HG02798 (cell line): ENCODE results near the gene POLR2J.
"Not testable (repeated sequence)": the region's sequence is repeated elsewhere in the genome, so short reads cannot be mapped to it uniquely, and the experiment has no call there.

Source experiments
- ATAC-seq: cut with Tn5 transposase; IDR thresholded peaks from one replicate; pipeline ENCODE4 v1.9.1; 2021; ENCODE audit warnings: mild to moderate bottlenecking; ENCODE audit not compliant: unreplicated experiment, poor library complexity

Gene POLR2J

DNA sequence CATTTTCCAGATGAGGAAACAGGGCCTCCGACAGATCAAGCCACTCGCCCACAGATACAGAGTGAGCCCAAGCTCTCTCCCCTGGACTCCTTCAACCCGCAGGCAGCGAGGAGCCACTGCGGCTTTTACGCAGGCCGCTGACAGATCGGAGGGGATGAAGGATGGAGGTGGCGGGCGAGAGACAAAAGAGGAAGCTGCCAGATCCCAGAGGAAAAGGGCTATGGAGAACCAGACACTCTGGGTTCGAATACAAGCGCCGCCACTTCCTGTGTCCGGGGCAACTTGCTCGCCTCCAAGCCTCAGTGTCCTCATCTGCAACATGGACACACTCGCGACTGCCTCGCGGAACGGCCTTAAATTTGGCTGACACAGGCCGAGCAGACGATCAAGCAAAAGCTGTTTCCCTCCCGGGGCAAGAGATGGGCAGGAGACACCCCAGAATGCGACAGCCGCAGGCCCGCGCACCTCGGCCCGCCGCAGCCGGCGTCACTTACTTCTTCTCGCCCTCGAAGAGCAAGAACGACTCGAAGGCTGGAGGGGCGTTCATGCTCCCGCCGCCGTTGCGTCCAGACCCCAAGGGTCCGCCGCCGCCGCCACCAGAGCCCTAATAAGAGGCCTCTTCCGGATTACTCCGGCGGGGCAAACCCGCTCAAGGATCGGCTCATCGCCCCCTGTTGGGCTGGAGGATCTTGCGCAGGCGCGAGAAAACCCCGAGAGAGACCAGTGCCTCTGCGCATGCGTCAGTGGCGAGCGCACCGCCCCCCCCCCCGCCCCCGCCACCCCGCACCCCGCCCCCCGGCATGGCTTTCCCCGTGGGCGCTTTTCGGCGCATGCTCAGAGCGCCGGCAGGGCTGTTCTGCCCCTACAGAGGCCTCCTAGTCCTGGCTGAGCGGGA, at the start of gene POLR2J:
Gene POLR2J, minus strand, starts transcription at position 609 of the 895 bp plus-strand sequence. Its CDS starts 62 bp downstream, at position 547.
- ATAC-seq = peak; percentile 93

DNA sequence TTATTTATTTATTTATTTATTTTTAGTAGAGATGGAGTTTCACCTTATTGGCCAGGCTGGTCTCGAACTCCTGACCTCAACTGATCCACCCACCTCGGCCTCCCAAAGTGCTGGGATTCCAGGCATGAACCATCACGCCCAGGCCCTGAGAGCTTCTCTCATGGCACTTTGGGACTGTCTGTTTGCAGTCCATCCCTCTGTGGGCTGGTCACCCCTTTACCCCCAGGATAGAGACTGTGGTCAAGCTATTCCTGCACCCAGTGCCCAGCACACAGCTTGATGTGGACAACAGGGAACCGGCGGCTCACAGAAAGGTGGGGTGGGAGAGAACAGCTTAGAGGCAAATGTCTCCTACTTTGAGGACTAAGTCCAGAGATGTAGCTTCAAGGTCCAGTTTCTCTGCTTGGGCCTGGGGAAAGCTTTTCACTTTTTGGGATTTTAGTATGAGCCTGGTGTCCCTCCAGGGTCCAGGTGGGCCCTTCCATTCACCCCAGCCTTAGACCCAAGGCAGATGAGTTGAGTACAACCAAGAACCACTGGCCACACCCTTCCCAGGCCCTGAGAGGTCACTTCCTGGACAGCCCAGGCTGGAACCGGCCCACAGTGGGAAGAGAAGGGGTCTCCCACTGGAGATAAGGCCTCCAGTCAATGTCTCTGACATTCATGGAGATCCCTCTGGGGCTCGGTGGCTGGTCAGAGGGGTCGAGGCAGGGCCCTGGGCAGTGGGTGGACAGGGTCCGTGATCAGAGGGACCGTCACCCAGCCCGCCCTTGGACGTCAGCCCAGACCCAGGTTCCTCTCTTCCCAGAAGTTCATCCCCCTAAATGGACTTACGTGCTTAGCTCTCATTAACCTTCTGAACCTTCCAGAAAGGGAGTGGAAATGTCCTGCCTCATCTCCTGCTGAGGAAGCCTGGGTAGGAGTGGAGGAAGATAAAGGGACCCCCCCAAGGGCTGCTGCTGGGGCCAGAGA, 49.4 kb upstream of the POLR2J start:
- ATAC-seq = not testable (repeated sequence)

DNA sequence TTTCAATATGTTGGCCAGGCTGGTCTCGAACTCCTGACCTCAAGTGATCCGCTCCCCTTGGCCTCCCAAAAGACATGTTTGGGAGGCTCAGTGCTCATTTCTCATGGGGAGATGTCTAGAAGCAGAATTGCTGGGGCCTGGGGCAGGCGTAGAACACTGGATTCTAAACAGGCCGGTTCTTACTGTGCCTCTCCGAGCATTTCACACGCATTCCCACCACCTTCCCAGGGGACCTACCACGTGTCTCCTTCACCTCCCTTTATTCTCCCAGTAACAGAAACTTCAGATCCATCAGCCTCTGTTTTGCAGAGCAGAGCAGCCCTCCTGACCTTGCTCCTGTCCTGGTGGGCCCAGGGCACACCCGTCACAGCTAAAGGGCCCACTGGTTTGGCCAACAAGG, 48.5 kb upstream of the POLR2J start:
- not testable (repeated sequence) for ATAC-seq

DNA sequence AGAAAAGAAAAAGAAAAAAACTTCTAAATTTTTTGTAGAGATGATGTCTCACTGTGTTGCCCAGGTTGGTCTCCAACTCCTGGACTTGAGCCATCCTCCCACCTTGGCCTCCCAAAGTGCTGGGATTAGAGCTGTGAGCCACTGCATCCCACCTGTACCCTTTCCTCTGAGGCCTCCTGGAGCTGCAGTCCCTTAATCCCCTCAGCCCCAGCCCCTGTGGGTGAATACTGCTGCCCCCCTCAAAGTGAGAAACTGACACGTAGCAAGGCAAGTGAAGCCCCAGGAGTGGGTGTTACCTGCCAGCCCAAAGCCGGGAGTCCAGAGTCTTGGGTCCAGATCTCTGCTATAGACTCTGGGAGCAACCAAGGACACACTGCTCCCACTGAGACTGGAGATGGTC, 46.1 kb upstream of the POLR2J start:
- ATAC-seq = not testable (repeated sequence)

DNA sequence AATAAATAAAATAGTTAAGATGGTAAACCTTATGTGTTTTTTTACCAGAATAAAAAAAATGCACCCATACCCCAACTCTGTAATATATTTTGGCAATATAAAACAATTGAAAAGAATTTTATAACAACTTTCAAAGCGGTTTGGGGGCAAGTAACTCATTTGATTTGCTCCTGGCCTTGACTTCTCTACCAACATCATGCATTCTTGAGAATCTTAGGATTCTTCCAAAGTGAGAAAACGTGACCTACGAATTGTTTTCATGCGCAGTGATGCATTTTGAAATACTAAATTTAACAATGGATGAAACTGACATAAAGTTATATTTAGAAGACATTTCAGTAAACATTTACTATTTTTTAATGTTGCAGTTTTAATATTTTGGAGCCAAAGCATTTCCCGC, 42.1 kb upstream of the POLR2J start:
- not testable (repeated sequence) for ATAC-seq

DNA sequence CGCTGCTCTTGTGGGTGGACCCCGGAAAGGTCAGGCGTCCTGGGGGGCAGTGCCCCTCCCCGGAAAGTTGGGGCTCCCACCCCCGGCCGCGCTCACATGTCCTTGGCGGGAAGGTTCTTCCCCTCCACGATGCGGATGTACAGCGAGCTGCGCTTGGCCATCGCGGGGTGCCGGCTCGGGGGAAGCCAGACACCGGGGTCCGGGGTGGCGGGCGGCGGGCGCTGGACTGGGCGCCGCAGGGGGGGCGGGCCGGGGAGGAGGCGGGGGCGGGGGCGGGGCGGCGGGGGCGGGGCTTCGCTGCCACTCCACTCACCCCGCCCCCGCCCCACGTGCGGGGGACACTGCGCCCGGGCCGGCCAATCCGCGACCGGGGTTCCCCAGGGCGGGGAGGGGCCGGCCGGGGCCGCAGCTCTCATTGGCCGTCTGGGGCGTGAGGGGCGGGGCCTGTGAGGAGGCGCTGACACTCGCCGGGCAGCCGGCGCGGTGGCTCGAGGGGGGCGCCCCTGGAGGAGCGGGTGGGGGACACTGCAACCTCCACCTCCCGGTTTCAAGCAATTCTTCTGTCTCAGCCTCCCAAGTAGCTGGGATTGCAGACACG, 38.9 kb upstream of the POLR2J start, which contains the start of gene RASA4B:
Gene RASA4B, minus strand, starts transcription at position 228 of the 598 bp plus-strand sequence. Its CDS starts 67 bp downstream, at position 161.
- peak; percentile 83 for ATAC-seq

DNA sequence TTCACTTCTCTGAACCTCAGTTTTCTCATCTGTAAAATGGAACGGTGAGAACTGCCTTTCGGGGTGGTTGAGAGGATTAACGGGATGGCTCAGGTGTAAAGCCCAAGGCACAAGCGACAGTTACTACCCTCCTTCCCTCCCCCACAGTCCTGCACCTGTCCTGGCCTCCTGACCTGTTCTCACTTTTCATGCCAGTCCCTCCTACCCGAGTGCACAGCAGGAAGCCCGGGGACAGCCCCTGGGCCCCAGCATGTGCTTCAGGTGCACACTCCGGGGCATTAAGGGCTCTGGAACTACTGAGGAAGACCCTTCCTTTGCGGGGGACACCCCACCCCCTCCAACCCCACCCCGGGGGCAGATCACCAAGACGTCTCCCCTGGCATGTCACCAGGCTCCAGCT, 38.2 kb upstream of the POLR2J start:
- ATAC-seq = not testable (repeated sequence)

DNA sequence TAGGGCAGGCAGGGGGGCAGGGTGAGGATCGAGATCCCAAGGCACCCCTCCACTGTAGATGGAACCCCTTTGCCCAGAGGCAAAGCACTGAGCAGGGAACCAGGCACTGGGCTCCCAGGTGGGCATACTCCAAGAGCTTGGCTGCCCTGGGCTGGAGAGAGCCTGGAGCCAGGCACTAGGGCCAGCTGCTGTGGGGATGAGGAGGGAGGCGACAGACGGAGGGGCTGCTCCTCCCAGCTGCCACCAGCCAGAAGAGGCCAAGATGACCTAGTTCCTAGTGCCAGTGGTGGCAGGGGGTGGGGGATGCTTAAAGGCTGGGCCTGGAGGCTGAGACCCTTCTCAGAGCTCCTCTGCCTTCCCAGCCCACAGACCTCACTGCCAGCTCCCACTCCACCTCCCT, 37.2 kb upstream of the POLR2J start:
- ATAC-seq = not testable (repeated sequence)

DNA sequence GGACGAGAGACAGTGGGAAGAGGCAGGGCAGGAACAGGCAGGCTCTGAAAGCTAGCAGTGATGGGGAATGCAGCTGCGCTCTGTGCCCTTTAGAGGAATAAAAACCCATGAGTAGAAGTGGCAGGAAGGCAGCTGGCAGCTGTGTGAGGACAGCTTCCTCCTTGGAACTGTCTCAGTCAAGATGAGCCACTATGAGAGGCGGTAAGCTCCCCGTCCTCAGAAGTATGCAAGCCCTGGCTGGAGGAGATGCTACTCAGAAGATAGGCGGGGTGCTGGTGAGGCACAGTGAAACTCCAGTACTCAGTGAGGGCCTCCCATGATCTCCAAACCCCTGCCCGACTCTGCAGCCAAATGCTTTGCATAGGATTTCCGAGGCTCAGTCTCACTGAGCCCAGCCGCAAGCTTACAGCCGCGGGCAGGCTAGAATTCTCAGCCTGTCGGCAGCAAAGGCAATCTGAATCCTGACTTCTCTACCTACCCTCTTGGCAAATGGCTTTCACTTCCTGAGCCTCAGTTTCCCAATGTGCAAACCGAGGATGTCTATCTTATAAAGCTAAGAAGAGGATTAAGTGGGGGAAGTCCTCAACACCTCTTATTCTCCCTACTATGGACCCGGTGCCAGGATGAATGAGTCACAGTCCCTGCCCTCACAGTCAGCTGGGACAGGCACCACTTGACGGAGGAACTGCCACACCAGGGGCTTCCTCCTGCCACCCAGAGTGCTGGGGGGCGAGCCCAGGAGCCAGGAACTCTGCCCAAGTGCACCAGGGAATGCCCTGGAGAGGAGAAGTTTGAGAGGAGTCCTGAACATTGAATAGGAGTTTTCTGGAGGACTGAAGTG, 36.4 kb upstream of the POLR2J start:
- peak; percentile 71 for ATAC-seq

DNA sequence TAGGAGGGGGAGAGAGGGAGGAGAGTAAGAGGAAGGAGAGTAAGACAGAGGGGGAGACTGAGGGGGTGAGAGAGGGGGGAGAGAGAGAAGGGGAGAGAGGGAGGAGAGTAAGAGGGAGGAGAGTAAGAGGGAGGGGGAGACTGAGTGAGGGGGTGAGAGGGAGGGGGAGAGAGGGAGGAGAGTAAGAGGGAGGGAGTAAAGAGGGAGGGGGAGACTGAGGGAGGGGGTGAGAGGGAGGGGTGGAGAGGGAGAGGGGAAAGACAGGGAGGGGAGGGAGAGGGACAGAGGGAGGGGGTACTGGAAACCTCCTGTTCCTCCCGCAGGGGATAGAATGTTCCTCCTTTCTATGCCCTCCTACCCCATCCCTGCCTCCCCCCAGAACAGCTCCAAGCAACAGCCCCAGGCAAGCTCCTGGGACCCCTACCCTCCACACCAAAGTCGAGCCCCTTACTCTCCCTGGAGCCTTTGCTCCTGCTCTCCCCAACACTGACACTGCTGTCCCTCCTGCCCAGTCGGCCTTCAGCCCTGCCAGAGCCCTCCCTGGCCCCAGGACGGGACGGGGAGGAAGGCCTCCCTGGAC, 34.0 kb upstream of the POLR2J start:
- not testable (repeated sequence) for ATAC-seq

DNA sequence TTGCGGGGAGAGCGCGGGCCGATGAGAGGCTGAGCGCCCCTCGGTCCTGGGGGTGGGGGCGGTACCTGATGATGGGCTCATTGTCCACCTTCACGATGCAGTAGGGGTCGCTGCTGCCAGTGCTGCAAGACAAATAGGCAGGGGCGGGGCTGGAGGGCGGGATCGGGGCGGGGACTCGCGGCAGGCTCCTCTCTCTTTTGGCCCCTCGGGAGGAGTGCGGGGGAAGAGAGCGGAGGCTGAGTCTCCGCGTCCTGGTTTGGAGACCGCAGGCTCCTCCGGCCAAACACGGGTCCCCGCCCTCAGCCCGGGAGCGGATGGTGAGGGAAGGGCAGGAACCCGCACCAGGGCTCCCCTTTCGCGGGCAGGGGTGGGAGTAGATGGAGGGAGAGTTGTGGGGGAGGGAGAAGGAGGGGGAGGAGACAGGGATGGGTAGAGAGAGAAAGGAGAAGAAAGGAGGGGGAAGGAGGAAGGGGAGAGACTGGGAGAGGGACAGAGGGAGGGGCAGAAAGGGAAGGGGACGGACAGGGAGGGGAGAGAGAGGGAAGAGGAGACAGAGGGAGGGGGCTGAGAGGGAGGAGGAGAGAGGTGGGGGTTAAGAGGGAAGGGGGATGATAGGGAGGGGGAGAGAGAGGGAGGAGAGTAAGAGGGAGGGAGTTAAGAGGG, 33.3 kb upstream of the POLR2J start:
- peak; percentile 43 for ATAC-seq

DNA sequence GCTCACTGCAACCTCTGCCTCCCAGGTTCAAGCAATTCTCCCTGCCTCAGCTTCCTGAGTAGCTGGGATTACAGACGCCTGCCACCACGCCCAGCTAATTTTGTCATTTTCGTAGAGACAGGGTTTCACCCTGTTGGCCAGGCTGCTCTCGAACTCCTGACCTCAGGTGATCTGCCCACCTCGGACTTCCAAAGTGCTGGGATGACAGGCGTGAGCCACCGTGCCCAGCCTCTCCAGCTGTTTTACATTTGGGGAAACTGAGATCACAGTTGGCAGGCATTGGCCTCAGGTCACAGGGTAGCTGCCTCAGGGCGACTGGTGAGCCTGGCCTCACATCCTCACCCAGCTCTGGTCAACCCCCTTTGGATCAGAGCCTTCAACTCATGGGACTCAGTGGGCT, 31.9 kb upstream of the POLR2J start:
- ATAC-seq = not testable (repeated sequence)

DNA sequence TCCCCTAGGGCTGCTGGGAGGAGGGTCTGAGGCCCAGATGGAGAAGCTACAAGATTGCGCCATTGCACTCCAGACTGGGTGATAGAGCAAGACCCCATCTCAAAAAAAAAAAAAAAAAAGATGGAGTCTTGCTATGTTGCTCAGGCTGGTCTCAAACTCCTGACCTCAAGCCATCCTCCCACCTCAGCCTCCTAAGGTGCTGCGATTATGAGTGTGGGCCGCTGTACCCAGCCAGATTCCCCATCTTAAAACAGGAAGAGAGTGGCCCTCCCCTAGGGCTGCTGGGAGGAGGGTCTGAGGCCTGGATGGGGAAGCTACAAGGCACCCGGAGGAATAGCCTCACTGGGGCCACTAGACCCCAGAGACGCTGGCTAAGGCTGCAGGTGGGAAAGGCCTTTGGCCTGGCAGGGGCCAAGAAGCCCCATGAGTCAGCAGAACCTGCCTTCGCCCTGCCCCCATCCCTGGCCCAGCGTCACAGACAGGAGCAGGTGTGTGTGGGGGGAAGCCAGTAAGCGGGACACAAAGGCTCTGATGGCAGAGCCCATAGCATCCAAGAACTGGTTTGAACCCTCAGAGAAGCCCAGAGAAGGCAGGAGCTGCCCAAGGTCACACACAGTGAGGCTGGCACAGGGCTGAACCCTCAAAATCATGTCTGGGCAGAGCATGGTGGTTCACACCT, 28.8 kb upstream of the POLR2J start:
- ATAC-seq = not testable (repeated sequence)

DNA sequence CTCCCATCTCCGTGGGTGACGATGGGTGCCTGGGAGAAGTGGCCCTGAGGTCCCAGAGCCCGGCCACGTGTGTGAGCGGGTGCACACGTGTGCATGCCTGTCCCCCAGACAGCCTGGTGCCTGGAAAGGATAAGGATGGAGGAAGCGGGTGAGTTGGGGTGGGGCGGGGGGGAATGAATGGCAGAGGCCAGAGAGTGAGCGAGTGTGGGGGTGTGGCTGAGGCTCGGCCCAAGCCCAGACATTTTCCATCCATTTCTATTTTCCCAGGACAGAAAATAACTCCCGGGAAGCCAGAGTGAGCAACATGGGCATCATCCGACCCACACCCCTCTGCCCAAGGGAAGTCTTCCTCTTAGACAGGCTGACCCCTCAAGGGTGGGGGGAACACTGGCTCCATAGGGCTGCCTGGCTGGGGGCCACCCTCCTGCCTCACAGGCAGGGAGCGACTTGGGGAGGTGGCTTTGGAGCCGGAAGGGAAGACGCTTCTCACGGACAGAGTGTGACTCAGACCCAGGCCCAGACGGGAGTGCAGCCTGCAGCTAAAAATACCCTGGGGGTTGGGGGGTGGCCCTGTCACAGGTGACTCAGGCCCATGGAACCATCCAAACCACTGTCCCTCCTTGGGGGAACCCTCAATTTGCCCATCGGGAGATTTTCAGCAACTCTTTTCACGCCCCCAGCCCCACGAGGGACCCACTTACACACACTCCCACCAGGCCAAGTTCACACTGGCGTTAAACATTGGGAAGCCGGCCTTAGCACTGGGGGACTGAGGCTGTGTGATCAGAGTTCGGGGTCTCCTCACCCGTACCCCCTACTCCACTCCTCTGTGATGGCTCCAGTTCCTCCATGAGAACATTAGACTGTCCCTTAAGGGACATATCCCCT, 26.8 kb upstream of the POLR2J start:
- not testable (repeated sequence) for ATAC-seq

DNA sequence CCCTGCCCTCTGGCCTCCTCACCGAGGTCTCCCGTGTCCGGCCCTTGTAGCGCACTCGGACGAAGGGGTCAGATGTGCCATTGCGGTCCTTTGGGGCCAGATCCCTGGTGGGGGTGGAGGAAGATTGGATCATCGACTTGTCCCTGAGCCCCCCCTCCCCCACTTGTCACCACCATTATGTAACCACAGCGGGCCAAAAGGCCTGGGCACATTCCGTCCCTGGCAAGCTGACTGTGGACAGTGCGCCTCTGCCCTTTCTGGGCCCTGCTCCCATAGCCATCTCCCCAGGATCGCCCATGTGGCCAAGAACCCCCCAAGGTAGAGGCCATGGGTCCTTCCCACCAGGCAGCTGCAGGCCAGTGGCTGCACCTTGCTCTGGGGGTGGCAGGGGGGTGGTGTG, 24.4 kb upstream of the POLR2J start:
- not testable (repeated sequence) for ATAC-seq

DNA sequence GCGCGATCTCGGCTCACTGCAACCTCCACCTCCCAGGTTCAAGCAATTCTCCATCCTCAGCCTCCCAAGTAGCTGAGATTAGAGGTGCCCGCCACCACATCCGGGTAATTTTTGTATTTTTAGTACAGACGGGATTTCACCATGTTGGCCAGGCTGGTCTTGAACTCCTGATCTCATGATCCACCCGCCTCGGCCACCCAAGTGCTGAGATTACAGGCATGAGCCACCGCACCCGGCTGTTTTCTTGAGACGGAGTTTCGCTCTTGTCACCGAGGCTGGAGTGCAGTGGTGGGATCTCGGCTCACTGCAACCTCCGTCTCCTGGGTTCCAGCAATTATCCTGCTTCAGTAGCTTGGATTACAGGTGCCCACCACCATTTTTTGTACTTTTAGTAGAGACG, 19.6 kb upstream of the POLR2J start:
- not testable (repeated sequence) for ATAC-seq

DNA sequence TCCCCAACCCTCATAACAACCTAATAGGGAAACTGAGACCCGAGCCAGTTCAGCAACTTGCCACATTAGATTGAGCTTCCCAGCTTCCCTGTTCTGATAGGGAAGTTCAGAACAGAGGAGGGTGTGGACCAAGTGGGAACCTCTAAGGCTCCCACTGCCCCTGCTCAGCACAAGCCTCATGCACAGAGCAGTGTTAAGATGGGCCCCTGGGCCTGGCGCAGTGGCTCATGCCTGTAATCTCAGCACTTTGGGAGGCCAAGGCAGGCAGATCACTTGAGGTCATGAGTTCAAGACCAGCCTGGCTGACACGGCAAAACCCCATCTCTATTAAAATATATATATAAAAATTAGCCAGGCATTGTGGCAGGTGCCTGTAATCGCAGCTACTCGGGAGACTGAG, 18.6 kb upstream of the POLR2J start:
- not testable (repeated sequence) for ATAC-seq
